ENCODE results near the gene DPCD. TPM values are rescaled to one million over a fixed set of nuclear protein-coding genes. Genes with fewer than 3 reads are reported as not detected.

DPCD gene
- total RNA-seq, 2 donors from 2014 or later = 33.3 to 52.0 TPM

DNA sequence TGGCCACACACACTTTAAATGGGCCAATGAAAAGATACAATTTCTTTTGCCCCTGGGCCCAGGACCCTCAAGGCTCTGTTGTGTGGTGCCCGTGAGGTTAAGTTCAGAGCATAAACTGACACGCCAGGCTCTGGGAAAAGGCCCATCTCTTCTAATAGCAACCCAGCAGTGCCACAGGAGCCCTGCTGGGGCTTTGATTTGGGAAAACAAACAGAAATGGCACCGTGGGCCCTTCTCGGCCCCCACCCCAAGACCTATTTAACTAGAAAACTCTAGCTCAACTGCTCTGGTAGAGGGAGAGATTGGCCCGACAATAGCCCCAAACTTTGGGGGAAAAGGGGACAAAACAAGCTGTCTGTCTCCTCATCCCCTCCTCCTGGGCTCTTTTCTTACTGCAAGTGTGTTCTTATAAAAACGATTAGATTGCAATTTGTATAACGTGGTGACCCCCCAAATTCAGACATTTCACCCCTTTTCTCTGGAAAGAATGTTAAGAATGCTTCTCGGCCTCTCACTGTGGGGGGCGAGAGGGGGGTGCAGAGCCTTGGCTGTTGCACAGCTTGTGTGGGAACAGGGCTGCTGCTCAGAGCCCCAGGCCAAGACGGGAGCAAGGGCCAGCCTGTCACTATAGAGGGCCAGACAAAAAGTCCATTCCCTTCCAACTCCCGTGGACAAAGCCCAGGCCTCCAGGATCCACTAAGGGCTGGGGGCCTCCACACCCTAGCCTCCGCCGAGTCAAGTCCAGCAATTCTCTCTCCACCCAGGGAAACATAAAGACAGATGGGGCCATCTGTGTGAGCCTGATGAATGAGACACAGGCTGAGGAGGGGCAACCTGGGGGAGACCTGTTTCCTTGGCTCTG, 26.8 kb downstream of the DPCD start:
- no peak overlapping the region for H3K27ac ChIP-seq (ENCODE audit: low read depth, low read length)
- no peaks in the 10 kb centered on the region for H3K9me3 Mint-ChIP-seq
- peaks cover 40% of the 10 kb centered on the region for H3K4me1 Mint-ChIP-seq
- H3K4me3 Mint-ChIP-seq = no peak overlapping the region
- no peaks in the 10 kb centered on the region for H3K27me3 Mint-ChIP-seq (ENCODE audit: insufficient read depth)
- H3K4me1 ChIP-seq (ENCODE audit: control insufficient read depth, insufficient read depth, low read length) = peaks cover 40% of the 10 kb centered on the region
- no peak overlapping the region for H3K9ac ChIP-seq (ENCODE audit: extremely low read depth, low read length, poor library complexity, severe bottlenecking)
- H3K27me3 ChIP-seq (ENCODE audit: control insufficient read depth, insufficient read depth, low read length, poor library complexity, severe bottlenecking) = no peaks in the 10 kb centered on the region
- peaks cover 42% of the 10 kb centered on the region for H3K36me3 ChIP-seq (ENCODE audit: control insufficient read depth, insufficient read depth, low read length)
- H3K36me3 Mint-ChIP-seq (ENCODE audit: low read depth) = peaks cover 32% of the 10 kb centered on the region
- H3K4me3 ChIP-seq (ENCODE audit: low read length) = no peak overlapping the region
- no peaks in the 10 kb centered on the region for H3K9me3 ChIP-seq (ENCODE audit: control insufficient read depth, low read length)
- H3K27ac Mint-ChIP-seq = peak overlapping the region; percentile 64
- TF ChIP-seq, protein P1, sequence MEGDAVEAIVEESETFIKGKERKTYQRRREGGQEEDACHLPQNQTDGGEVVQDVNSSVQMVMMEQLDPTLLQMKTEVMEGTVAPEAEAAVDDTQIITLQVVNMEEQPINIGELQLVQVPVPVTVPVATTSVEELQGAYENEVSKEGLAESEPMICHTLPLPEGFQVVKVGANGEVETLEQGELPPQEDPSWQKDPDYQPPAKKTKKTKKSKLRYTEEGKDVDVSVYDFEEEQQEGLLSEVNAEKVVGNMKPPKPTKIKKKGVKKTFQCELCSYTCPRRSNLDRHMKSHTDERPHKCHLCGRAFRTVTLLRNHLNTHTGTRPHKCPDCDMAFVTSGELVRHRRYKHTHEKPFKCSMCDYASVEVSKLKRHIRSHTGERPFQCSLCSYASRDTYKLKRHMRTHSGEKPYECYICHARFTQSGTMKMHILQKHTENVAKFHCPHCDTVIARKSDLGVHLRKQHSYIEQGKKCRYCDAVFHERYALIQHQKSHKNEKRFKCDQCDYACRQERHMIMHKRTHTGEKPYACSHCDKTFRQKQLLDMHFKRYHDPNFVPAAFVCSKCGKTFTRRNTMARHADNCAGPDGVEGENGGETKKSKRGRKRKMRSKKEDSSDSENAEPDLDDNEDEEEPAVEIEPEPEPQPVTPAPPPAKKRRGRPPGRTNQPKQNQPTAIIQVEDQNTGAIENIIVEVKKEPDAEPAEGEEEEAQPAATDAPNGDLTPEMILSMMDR (conservative IDR thresholded peaks at IDR 0.05) = peak; percentile 40
- 24 to 65% methylated on average over 4 to 13 of the region's 13 CpGs for WGBS, 2 experiments (ENCODE audit: insufficient coverage in 1 of 2, insufficient read length in 1 of 2)
- peak; percentile 76 for DNase-seq

DNA sequence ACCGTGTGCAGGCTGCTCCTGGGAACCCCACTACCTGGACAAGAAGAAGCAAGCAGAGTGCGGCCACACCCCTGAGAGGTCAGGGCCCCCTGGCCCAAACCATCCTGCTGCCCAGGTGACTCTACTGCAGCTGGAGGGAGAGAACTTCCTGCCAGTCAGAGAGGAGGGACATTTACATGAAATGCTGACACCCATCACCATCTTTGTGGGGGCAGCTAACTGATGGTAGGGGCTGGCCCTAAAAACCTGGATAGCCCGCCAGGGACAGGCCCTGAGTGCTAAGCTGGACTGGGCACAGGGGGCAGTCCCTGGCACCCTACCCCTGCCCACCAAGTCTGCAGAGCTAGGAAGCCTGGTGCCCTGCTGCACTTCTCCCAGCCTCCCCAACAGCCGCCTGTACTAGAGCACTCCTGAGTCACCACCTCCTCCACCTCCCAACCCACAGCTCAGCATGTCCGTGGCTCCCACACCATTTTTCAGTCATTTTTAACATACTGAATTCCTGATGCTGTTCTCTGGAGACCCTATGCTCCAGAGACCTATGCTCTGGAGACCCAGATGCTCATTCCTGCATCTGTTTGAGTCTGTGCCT, 27.5 kb downstream of the DPCD start:
- H3K36me3 ChIP-seq (ENCODE audit: control insufficient read depth, insufficient read depth, low read length) = peaks cover 35% of the 10 kb centered on the region
- Mint-ChIP-seq H3K9me3 (no peaks in the 10 kb centered on the region), H3K27ac (peak overlapping the region; percentile 64), H3K36me3 (ENCODE audit: low read depth) (peaks cover 30% of the 10 kb centered on the region), H3K4me3 (no peak overlapping the region), H3K4me1 (peaks cover 47% of the 10 kb centered on the region), H3K27me3 (ENCODE audit: insufficient read depth) (no peaks in the 10 kb centered on the region)
- peaks cover 41% of the 10 kb centered on the region for H3K4me1 ChIP-seq (ENCODE audit: control insufficient read depth, insufficient read depth, low read length)
- H3K9me3 ChIP-seq (ENCODE audit: control insufficient read depth, low read length) = no peaks in the 10 kb centered on the region
- no peaks in the 10 kb centered on the region for H3K27me3 ChIP-seq (ENCODE audit: control insufficient read depth, insufficient read depth, low read length, poor library complexity, severe bottlenecking)
- TF ChIP-seq, protein P1 (conservative IDR thresholded peaks at IDR 0.05) = no peak
- no peak for DNase-seq
- no peak overlapping the region for H3K4me3 ChIP-seq (ENCODE audit: low read length)
- H3K9ac ChIP-seq (ENCODE audit: extremely low read depth, low read length, poor library complexity, severe bottlenecking) = no peak overlapping the region
- WGBS, 2 experiments (ENCODE audit: insufficient coverage in 1 of 2, insufficient read length in 1 of 2) = 90 to 96% methylated on average over 2 to 5 of the region's 5 CpGs
- no peak overlapping the region for H3K27ac ChIP-seq (ENCODE audit: low read depth, low read length)

DNA sequence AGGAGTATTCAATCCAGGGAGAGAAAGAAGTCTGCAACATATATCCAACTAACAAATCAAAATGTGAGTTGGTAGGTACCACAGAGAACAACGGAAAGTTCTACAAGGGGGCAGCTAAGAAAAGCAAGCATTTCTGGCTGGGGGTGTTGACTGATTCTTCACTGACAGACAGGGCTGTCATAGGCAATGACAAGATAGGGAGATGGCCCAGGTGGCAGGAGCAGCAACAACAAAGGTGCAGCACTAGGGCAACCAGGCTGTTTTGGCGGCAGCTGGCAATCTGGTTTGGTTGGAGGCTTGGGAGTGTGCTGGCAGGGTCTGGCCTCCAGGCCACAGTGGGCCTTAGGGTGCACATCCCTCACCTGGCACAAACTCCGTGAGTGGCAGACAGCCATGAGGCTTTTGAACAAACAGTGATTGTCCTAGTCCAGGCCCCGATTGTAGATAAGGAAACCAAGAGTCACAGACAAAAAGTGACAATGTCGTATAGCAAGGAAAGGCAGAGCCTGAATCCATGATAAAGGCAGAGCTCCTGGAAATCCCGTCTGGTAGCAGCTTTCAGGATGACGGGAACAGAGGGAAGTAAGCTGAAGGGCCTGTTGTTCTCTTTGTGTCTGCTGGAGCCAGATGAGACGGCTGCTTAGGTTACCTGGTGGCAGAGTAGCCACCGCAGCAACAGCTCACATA, 28.4 kb downstream of the DPCD start:
- H3K4me3 ChIP-seq (ENCODE audit: low read length) = no peak overlapping the region
- H3K9me3 ChIP-seq (ENCODE audit: control insufficient read depth, low read length) = no peaks in the 10 kb centered on the region
- H3K27ac ChIP-seq (ENCODE audit: low read depth, low read length) = no peak overlapping the region
- peak overlapping the region; percentile 18 for H3K9ac ChIP-seq (ENCODE audit: extremely low read depth, low read length, poor library complexity, severe bottlenecking)
- peak; percentile 52 for DNase-seq
- Mint-ChIP-seq H3K27ac (peak overlapping the region; percentile 85), H3K36me3 (ENCODE audit: low read depth) (peaks cover 26% of the 10 kb centered on the region), H3K27me3 (ENCODE audit: insufficient read depth) (no peaks in the 10 kb centered on the region), H3K4me3 (no peak overlapping the region), H3K4me1 (peaks cover 49% of the 10 kb centered on the region), H3K9me3 (no peaks in the 10 kb centered on the region)
- H3K36me3 ChIP-seq (ENCODE audit: control insufficient read depth, insufficient read depth, low read length) = peaks cover 32% of the 10 kb centered on the region
- TF ChIP-seq, protein P1 (conservative IDR thresholded peaks at IDR 0.05) = no peak
- peaks cover 42% of the 10 kb centered on the region for H3K4me1 ChIP-seq (ENCODE audit: control insufficient read depth, insufficient read depth, low read length)
- no peaks in the 10 kb centered on the region for H3K27me3 ChIP-seq (ENCODE audit: control insufficient read depth, insufficient read depth, low read length, poor library complexity, severe bottlenecking)
- 77 to 90% methylated on average over 7 to 9 of the region's 9 CpGs for WGBS, 2 experiments (ENCODE audit: insufficient coverage in 1 of 2, insufficient read length in 1 of 2)

Measured in endodermal cell (in vitro differentiated cells).